SK-N-SH treated with all-trans-retinoic acid at 6 μM for 48 hours (cell line): ENCODE data around the gene ZSWIM8.

ENCODE experiments used
- ATAC-seq: fragments of 200-7000 bp; cut with Tn5 transposase; 3 replicates; pipeline ENCODE4 v1.9.1; 2020; ENCODE audit warnings: mild to moderate bottlenecking, moderate library complexity
- ARNTL ChIP-seq: fragments of 450-650 bp; formaldehyde crosslinking; IDR thresholded peaks from 2 replicates; pipeline ENCODE4 v1.5.0; 2020; ENCODE audit warnings: low read depth, mild to moderate bottlenecking, moderate library complexity, borderline replicate concordance
- BACH2 ChIP-seq: fragments of 250-450 bp; sonication (Bioruptor Pico); IDR thresholded peaks from 2 replicates; pipeline ENCODE4 v1.9.0; 2021; ENCODE audit warnings: mild to moderate bottlenecking, borderline replicate concordance
- CREB5 ChIP-seq: fragments of 250-450 bp; sonication (Bioruptor Pico); IDR thresholded peaks from 2 replicates; pipeline ENCODE4 v1.5.1; 2020; ENCODE audit warnings: low read depth, mild to moderate bottlenecking, moderate library complexity
- CSRNP3 ChIP-seq: fragments of 250-450 bp; sonication (Bioruptor Pico); IDR thresholded peaks from 2 replicates; pipeline ENCODE4 v1.5.1; 2021; ENCODE audit warnings: mild to moderate bottlenecking, moderate library complexity
- ESRRG ChIP-seq: fragments of 250-450 bp; sonication (Bioruptor Pico); IDR thresholded peaks from 2 replicates; pipeline ENCODE4 v1.6.1; 2021; ENCODE audit warnings: mild to moderate bottlenecking
- GLIS3 ChIP-seq: fragments of 250-450 bp; sonication (Bioruptor Pico); IDR thresholded peaks from 2 replicates; pipeline ENCODE4 v1.5.0; 2020; ENCODE audit warnings: mild to moderate bottlenecking, moderate library complexity
- OSR1 ChIP-seq: fragments of 250-450 bp; sonication (Bioruptor Pico); IDR thresholded peaks from 2 replicates; pipeline ENCODE4 v1.8.0; 2022; ENCODE audit warnings: moderate library complexity, mild to moderate bottlenecking, inconsistent platforms
- PATZ1 ChIP-seq: fragments of 250-450 bp; sonication (Bioruptor Pico); IDR thresholded peaks from 2 replicates; pipeline ENCODE4 v1.8.0; 2020; ENCODE audit warnings: mild to moderate bottlenecking, moderate library complexity, borderline replicate concordance
- POU6F1 ChIP-seq: fragments of 250-450 bp; sonication (Bioruptor Pico); IDR thresholded peaks from 2 replicates; pipeline ENCODE4 v1.8.0; 2021; ENCODE audit warnings: low read depth, mild to moderate bottlenecking, moderate library complexity, borderline replicate concordance
- PPARA ChIP-seq: fragments of 250-450 bp; sonication (Bioruptor Pico); IDR thresholded peaks from 2 replicates; pipeline ENCODE4 v1.5.0; 2020; ENCODE audit warnings: mild to moderate bottlenecking, borderline replicate concordance
- SNAI2 ChIP-seq: fragments of 250-450 bp; sonication (Bioruptor Pico); IDR thresholded peaks from 2 replicates; pipeline ENCODE4 v1.5.0; 2020; ENCODE audit warnings: mild to moderate bottlenecking, moderate library complexity
- TCF4 ChIP-seq: fragments of 250-450 bp; sonication (Bioruptor Pico); IDR thresholded peaks from 2 replicates; pipeline ENCODE4 v1.8.0; 2021; ENCODE audit warnings: mild to moderate bottlenecking, moderate library complexity, borderline replicate concordance
- TOX ChIP-seq: fragments of 250-450 bp; sonication (Bioruptor Pico); IDR thresholded peaks from 2 replicates; pipeline ENCODE4 v1.8.0; 2021; ENCODE audit warnings: mild to moderate bottlenecking, moderate library complexity, borderline replicate concordance
- TSHZ2 ChIP-seq: fragments of 250-450 bp; sonication (Bioruptor Pico); IDR thresholded peaks from 2 replicates; pipeline ENCODE4 v1.5.0; 2020; ENCODE audit warnings: mild to moderate bottlenecking, moderate library complexity
- ZC3H10 ChIP-seq: fragments of 250-450 bp; sonication (Bioruptor Pico); IDR thresholded peaks from 2 replicates; pipeline ENCODE4 v1.5.1; 2021; ENCODE audit warnings: mild to moderate bottlenecking, moderate library complexity
- ZFP30 ChIP-seq: fragments of 450-650 bp; formaldehyde crosslinking; IDR thresholded peaks from 2 replicates; pipeline ENCODE4 v1.5.0; 2022; ENCODE audit warnings: mild to moderate bottlenecking, moderate library complexity
- ZNF565 ChIP-seq: fragments of 450-650 bp; formaldehyde crosslinking; conservative IDR thresholded peaks from 2 replicates; pipeline ENCODE4 v1.5.0; 2020; ENCODE audit warnings: low read depth, mild to moderate bottlenecking, moderate library complexity
- ZNF70 ChIP-seq: fragments of 450-650 bp; formaldehyde crosslinking; IDR thresholded peaks from 2 replicates; pipeline ENCODE4 v1.5.0; 2020; ENCODE audit warnings: mild to moderate bottlenecking, moderate library complexity

The ZSWIM8 gene

GRCh38 chr10:73802276-73802991, 17.0 kb downstream of the ZSWIM8 start:
- 0 out of 3 replicates have a peak, but pooled peaks have one; percentile 12 for ATAC-seq
- TF ChIP-seq PPARA (no peak), CSRNP3 (CRISPR knock-in tag) (no peak), TSHZ2 (CRISPR knock-in tag) (no peak), ZC3H10 (no peak), OSR1 (CRISPR knock-in tag) (no peak), ZNF70 (CRISPR knock-in tag) (no peak), BACH2 (no peak)

- TF ChIP-seq TCF4 (CRISPR knock-in tag) (no peak), SNAI2 (CRISPR knock-in tag) (no peak), CREB5 (CRISPR knock-in tag) (no peak), ARNTL (CRISPR knock-in tag) (no peak), GLIS3 (CRISPR knock-in tag) (no peak), ESRRG (CRISPR knock-in tag) (no peak), TSHZ2 (CRISPR knock-in tag) (no peak), OSR1 (CRISPR knock-in tag) (no peak), ZNF565 (CRISPR knock-in tag) (no peak), ZC3H10 (no peak), POU6F1 (no peak), TOX (CRISPR knock-in tag) (no peak), CSRNP3 (CRISPR knock-in tag) (no peak), PATZ1 (CRISPR knock-in tag) (no peak), ZFP30 (no peak)
- ATAC-seq, result no peak
These were observed 18.4 kb downstream of the ZSWIM8 start for GRCh38 chr10:73803680-73804286.
